ENCODE results near the gene MMEL1.

- no peak for TF ChIP-seq POLR2AphosphoS5 (IDR thresholded peaks at IDR 0.05; ENCODE audit: low read depth)
- no peak for TF ChIP-seq CTCF (IDR thresholded peaks at IDR 0.05; ENCODE audit: insufficient read depth, low read length)
- TF ChIP-seq REST (IDR thresholded peaks at IDR 0.05; ENCODE audit: insufficient replicate concordance, low read depth): no peak
- no peak for TF ChIP-seq SPI1 (IDR thresholded peaks at IDR 0.05; ENCODE audit: borderline replicate concordance, low read depth)
Observed at GRCh38 chr1:2623571-2624337, 9.1 kb downstream of the MMEL1 start.
